PFSK-1 (cell line): ENCODE results near the gene VTA1. TPM values are rescaled to one million over a fixed set of nuclear protein-coding genes. Genes with fewer than 3 reads are reported as not detected.

ENCODE experiments used
- FOXP2 ChIP-seq: optimal IDR thresholded peaks from 2 replicates; pipeline ENCODE3; 2011; ENCODE audit warnings: borderline replicate concordance, control low read depth, inconsistent platforms; ENCODE audit not compliant: insufficient read depth; ENCODE audit errors: extremely low read length, extremely low read depth
- POLR2AphosphoS5 ChIP-seq: IDR thresholded peaks from 2 replicates; pipeline ENCODE4 v1.6.1; 2012; ENCODE audit warnings: low read depth, mild to moderate bottlenecking, control low read depth, low read length, moderate library complexity
- REST ChIP-seq, 2 experiments: IDR thresholded peaks; 2 replicates each; pipeline versions ENCODE4 v1.6.1 to v1.8.0; 2011 to 2012; ENCODE audit warnings: low read depth in 2 of 2, low read length in 2 of 2, control low read depth in 1 of 2, inconsistent platforms in 1 of 2, mild to moderate bottlenecking in 1 of 2, moderate library complexity in 1 of 2; ENCODE audit not compliant: insufficient read depth in 1 of 2
- SIN3A ChIP-seq: IDR thresholded peaks from 2 replicates; pipeline ENCODE4 v1.6.1; 2012; ENCODE audit warnings: mild to moderate bottlenecking, low read length, moderate library complexity, borderline replicate concordance; ENCODE audit not compliant: insufficient read depth
- TAF1 ChIP-seq: IDR thresholded peaks from 2 replicates; pipeline ENCODE4 v1.6.1; 2012; ENCODE audit warnings: low read length, control low read depth, borderline replicate concordance; ENCODE audit not compliant: insufficient read depth
- polyA plus RNA-seq: library from polyadenylated mRNA; unstranded; fragments of >200 nt; gene quantifications from one replicate; pipeline ENCODE4 v1.2.1, GENCODE V29; 2012; ENCODE audit warnings: low read depth, missing spikeins; ENCODE audit not compliant: insufficient read length

VTA1 gene, protein sequence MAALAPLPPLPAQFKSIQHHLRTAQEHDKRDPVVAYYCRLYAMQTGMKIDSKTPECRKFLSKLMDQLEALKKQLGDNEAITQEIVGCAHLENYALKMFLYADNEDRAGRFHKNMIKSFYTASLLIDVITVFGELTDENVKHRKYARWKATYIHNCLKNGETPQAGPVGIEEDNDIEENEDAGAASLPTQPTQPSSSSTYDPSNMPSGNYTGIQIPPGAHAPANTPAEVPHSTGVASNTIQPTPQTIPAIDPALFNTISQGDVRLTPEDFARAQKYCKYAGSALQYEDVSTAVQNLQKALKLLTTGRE
- 38.2 TPM for polyA plus RNA-seq

DNA sequence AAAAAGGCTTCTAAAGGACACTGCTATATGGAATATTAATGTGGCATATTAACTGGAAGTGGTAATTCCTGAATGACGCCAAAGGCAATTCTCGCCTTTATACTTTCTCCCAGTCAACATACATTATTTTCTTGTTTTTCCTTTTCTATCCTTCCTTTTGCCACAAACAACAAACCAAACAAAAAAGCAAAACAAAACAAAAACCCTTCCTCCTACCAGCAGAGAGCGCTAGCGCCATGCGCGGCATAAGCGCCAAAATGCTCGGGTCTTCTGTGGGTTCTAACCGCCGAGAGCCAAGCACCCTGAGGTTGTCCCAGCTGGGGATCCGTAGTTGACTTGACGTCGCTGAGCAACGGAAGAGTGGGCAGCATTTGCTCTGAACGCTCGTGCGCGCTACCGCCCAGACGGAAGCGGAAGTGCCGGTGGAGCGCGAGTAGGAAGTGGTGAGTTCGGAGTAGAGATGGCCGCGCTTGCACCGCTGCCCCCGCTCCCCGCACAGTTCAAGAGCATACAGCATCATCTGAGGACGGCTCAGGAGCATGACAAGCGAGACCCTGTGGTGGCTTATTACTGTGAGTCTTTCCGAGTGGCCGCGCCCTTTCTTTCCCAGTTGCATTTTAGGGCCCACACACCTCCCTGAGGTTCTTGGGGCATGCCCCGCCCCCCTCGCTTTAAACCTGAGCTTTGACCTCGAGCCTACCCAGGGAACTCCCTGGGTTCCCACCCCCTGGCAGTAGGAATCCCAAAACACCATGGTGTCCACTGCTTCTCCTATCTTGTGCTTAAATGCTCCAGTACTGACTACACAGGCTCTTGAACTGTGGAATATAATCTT, at the start of gene VTA1, which contains the start of gene NMBR:
VTA1 (plus strand) TSS at position 436 of the 835 bp plus-strand sequence; CDS start at position 461, 25 bp downstream.
NMBR (minus strand) TSS at position 295 of the 835 bp plus-strand sequence. CDS start 58,464 bp downstream, outside the sequence.
- TF ChIP-seq FOXP2: peak; percentile 93
- TF ChIP-seq REST (IDR thresholded peaks at IDR 0.05; ENCODE audit: insufficient read depth in 1 of 2, low read depth in 2 of 2, low read length in 2 of 2): peak; percentile 57 to 62; a peak in 2 of 4 replicates
- peak; percentile 83 for TF ChIP-seq TAF1
- TF ChIP-seq SIN3A: peak; percentile 90
- TF ChIP-seq POLR2AphosphoS5: peak; percentile 89

- no peak for TF ChIP-seq FOXP2
- no peak for TF ChIP-seq SIN3A
- no peak for TF ChIP-seq REST (IDR thresholded peaks at IDR 0.05; ENCODE audit: insufficient read depth in 1 of 2, low read depth in 2 of 2, low read length in 2 of 2)
- no peak for TF ChIP-seq POLR2AphosphoS5
Measured at GRCh38 chr6:142112451-142113061, 34.5 kb upstream of the VTA1 start.

DNA sequence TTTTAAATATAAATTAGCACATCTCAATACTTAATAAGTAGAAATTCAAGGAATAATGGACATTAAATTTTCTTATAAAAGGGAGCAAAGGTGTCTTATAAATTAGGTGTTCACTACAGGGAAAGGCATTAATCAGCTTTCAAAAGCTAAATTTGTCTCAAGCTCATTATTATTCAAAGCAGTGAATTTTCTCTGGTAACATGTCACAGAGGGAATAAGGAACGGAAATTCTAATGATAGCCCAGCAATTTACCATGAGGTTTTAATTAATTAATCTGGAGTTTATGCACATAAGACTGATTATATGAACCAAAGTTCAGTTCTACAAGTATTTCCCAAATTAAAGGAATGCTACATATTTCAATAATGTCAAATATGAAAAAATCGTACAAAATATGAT, 29.7 kb upstream of the VTA1 start:
- TF ChIP-seq TAF1: no peak
- no peak for TF ChIP-seq SIN3A
- no peak for TF ChIP-seq FOXP2
- TF ChIP-seq POLR2AphosphoS5: no peak
- TF ChIP-seq REST (IDR thresholded peaks at IDR 0.05; ENCODE audit: insufficient read depth in 1 of 2, low read depth in 2 of 2, low read length in 2 of 2): no peak

DNA sequence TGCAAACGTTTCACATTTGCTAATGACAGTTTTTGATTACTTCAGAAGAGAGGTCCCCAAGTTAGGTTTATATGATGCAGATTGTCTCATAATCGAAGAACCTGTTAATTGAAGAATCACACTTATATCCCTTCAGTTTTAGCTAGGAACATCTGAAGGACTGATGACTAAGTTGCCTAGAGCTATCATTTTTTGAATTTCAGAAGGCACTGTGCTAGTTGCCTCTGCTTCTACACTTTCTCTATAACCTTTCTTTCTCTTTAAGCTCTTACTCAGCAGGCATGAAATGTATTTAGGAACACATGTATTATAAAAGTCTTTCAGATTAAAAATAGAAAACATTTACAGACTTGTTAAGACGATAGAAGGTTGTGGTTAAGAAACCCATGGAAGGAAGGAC, 28.7 kb upstream of the VTA1 start:
- TF ChIP-seq POLR2AphosphoS5 (no peak), FOXP2 (no peak), SIN3A (no peak), TAF1 (no peak), REST (IDR thresholded peaks at IDR 0.05; ENCODE audit: insufficient read depth in 1 of 2, low read depth in 2 of 2, low read length in 2 of 2) (no peak)
